ENCODE results near the gene RERE.

DNA sequence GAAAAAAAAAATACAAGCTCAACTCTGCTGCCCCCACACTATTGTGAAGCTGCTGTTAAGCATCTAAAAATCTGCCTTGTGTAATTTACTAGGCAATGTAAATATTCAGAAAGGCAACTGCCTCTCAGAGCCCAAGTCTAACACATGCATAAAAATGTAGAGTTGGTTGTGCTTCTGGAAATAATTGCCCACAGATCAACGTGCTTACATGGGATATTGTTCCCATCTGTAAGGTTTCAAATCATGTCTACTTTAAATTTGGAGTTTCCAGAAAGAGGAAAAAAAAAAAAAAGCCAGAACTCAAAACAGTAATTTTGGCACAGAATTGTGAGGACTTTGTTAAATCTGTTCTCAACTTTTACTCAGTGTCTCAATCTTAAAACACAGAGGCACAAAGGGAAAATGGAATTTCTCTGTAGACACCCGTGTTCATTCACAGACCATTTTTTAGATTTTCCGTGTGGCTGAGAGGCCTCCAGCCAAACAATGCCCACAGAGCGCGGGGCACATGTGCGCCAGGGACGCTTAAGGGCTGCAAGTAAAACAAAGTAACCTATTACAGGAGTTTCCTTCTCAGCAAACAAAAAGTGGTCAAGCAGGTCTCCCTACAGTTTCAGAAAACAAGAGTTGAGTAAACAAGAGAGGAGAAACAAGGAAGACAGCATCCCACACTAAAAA, 115.5 kb downstream of the RERE start:
- TF ChIP-seq CTCF (IDR thresholded peaks at IDR 0.05) (peak in 1 of 12 donors; percentile 4), POLR2A (IDR thresholded peaks at IDR 0.05) (no peak)

All from heart left ventricle (tissue), 13 donors.